SHP77 (cell line): ENCODE results near the gene ASNSD1.
"Not testable (repeated sequence)": the region's sequence is repeated elsewhere in the genome, so short reads cannot be mapped to it uniquely, and the experiment has no call there.

Source experiments
- DNase-seq, 2 experiments: peaks; one replicate each; lab custom pipeline; 2025; lab: John Stamatoyannopoulos, UW

ASNSD1 gene

GRCh38 chr2:189648846-189649509 lies 12.3 kb upstream of the ASNSD1 start:
- DNase-seq, result no peak

GRCh38 chr2:189651284-189651683 lies 10.0 kb upstream of the ASNSD1 start:
- no peak for DNase-seq

- not testable (repeated sequence) for DNase-seq
Observed at GRCh38 chr2:189653464-189653863, 7.8 kb upstream of the ASNSD1 start.

- no peak for DNase-seq
Observed at GRCh38 chr2:189654641-189655040, 6.6 kb upstream of the ASNSD1 start.

- DNase-seq, result no peak
Observed at GRCh38 chr2:189657867-189658266, 3.4 kb upstream of the ASNSD1 start.

GRCh38 chr2:189658306-189659212 lies 2.7 kb upstream of the ASNSD1 start:
- DNase-seq, result no peak

GRCh38 chr2:189659734-189660133 lies 1.5 kb upstream of the ASNSD1 start:
- no peak for DNase-seq

GRCh38 chr2:189660803-189661147 lies 484 bp upstream of the ASNSD1 start:
- DNase-seq, result no peak

GRCh38 chr2:189661957-189662321 lies 680 bp downstream of the ASNSD1 start:
- DNase-seq, result no peak

- no peak for DNase-seq
Observed at GRCh38 chr2:189662669-189663226, 1.5 kb downstream of the ASNSD1 start.

GRCh38 chr2:189663319-189663718 lies 2.1 kb downstream of the ASNSD1 start:
- DNase-seq, result not testable (repeated sequence)

GRCh38 chr2:189669913-189670312 lies 8.7 kb downstream of the ASNSD1 start:
- DNase-seq, result no peak

- DNase-seq, result no peak
Observed at GRCh38 chr2:189673661-189674373, 12.6 kb downstream of the ASNSD1 start.

- DNase-seq, result peak; percentile 75 to 93
Observed at GRCh38 chr2:189674374-189675112, 13.3 kb downstream of the ASNSD1 start, which contains the start of gene ANKAR. TSS of gene ANKAR (plus strand) at chr2:189674670. CDS start at chr2:189676491, 1,821 bp downstream.

GRCh38 chr2:189676471-189676870 lies 15.2 kb downstream of the ASNSD1 start:
- no peak for DNase-seq

GRCh38 chr2:189679226-189679625 lies 18.0 kb downstream of the ASNSD1 start:
- DNase-seq, result no peak

GRCh38 chr2:189681203-189681602 lies 19.9 kb downstream of the ASNSD1 start:
- DNase-seq, result no peak

- DNase-seq, result no peak
Observed at GRCh38 chr2:189681903-189682302, 20.6 kb downstream of the ASNSD1 start.

GRCh38 chr2:189683348-189683747 lies 22.1 kb downstream of the ASNSD1 start:
- DNase-seq, result no peak

- no peak for DNase-seq
Observed at GRCh38 chr2:189684811-189685210, 23.6 kb downstream of the ASNSD1 start.

GRCh38 chr2:189685540-189686229 lies 24.4 kb downstream of the ASNSD1 start:
- no peak for DNase-seq
